NCI-H1105 treated with DMSO at 0.1 percent for 48 hours (cell line): Measurements from ENCODE around the gene MACROH2A1.

Experiments
- DNase-seq: peaks from one replicate; lab custom pipeline; 2025; lab: John Stamatoyannopoulos, UW

The MACROH2A1 gene

GRCh38 chr5:135397084-135397483 is 1.9 kb downstream of the MACROH2A1 start:
- DNase-seq = no peak

- DNase-seq = no peak
These were observed 2.5 kb downstream of the MACROH2A1 start for GRCh38 chr5:135396459-135397055.

GRCh38 chr5:135395866-135396265 is 3.2 kb downstream of the MACROH2A1 start:
- DNase-seq = no peak

- no peak for DNase-seq
These were observed 3.6 kb downstream of the MACROH2A1 start for GRCh38 chr5:135395451-135395850.

- DNase-seq = no peak
These were observed 4.9 kb downstream of the MACROH2A1 start for GRCh38 chr5:135394095-135394494.

- DNase-seq = no peak
These were observed 5.3 kb downstream of the MACROH2A1 start for GRCh38 chr5:135393691-135394090.

- no peak for DNase-seq
These were observed 5.8 kb downstream of the MACROH2A1 start for GRCh38 chr5:135393229-135393628.

- DNase-seq = no peak
These were observed 6.8 kb downstream of the MACROH2A1 start for GRCh38 chr5:135392256-135392655.

GRCh38 chr5:135391869-135392255 is 7.2 kb downstream of the MACROH2A1 start:
- DNase-seq = no peak

GRCh38 chr5:135391116-135391868 is 7.7 kb downstream of the MACROH2A1 start:
- DNase-seq = no peak

GRCh38 chr5:135388860-135389435 is 10.1 kb downstream of the MACROH2A1 start:
- DNase-seq = no peak

GRCh38 chr5:135387629-135387960 is 11.4 kb downstream of the MACROH2A1 start:
- no peak for DNase-seq

GRCh38 chr5:135386886-135387628 is 12.0 kb downstream of the MACROH2A1 start:
- DNase-seq = no peak

- no peak for DNase-seq
These were observed 12.9 kb downstream of the MACROH2A1 start for GRCh38 chr5:135386096-135386495.

- DNase-seq = no peak
These were observed 13.5 kb downstream of the MACROH2A1 start for GRCh38 chr5:135385576-135385975.

GRCh38 chr5:135384898-135385297 is 14.1 kb downstream of the MACROH2A1 start:
- no peak for DNase-seq

GRCh38 chr5:135383803-135384495 is 15.1 kb downstream of the MACROH2A1 start:
- no peak for DNase-seq

- no peak for DNase-seq
These were observed 16.1 kb downstream of the MACROH2A1 start for GRCh38 chr5:135382981-135383380.

GRCh38 chr5:135382106-135382790 is 16.8 kb downstream of the MACROH2A1 start:
- no peak for DNase-seq

- no peak for DNase-seq
These were observed 19.9 kb downstream of the MACROH2A1 start for GRCh38 chr5:135379046-135379654.
